PC-9 (cell line): ENCODE measurements around the gene ZDHHC21.

ENCODE experiments used
- EZH2 ChIP-seq: fragments of 200-600 bp; sonication (generic); IDR thresholded peaks from 2 replicates; pipeline ENCODE4 v1.8.0; 2017; ENCODE audit warnings: antibody characterized with exemption, low read depth
- TF ChIP-seq, protein P1 (sequence below): fragments of 200-600 bp; sonication (generic); conservative IDR thresholded peaks from 2 replicates; pipeline ENCODE4 v1.6.1; 2017; ENCODE audit warnings: mixed run types, antibody characterized with exemption, mild to moderate bottlenecking, moderate library complexity

DNA sequence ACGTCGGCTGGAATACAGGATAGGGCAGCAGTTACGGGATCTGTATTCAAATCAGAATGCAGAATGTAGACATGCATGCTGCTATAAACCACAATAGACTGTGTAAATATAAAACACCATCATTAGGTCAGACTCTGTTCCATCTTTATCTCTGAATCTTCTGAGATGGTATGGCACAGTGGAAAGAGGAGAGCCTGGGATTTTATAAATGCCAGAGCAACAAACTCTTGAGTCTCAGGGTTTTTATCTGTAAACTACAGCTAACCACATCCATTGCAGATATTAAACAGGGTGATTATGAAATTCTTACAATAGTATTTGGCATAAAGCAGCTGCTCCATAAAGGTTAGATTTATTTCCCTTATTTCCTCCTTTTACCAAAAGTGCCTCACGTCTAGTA, 108.7 kb downstream of the ZDHHC21 start:
- TF ChIP-seq, protein P1, sequence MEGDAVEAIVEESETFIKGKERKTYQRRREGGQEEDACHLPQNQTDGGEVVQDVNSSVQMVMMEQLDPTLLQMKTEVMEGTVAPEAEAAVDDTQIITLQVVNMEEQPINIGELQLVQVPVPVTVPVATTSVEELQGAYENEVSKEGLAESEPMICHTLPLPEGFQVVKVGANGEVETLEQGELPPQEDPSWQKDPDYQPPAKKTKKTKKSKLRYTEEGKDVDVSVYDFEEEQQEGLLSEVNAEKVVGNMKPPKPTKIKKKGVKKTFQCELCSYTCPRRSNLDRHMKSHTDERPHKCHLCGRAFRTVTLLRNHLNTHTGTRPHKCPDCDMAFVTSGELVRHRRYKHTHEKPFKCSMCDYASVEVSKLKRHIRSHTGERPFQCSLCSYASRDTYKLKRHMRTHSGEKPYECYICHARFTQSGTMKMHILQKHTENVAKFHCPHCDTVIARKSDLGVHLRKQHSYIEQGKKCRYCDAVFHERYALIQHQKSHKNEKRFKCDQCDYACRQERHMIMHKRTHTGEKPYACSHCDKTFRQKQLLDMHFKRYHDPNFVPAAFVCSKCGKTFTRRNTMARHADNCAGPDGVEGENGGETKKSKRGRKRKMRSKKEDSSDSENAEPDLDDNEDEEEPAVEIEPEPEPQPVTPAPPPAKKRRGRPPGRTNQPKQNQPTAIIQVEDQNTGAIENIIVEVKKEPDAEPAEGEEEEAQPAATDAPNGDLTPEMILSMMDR = no peak
- no peak for TF ChIP-seq EZH2
